Right renal cortex interstitium (tissue), 3 donors: ENCODE measurements around the gene CYBC1. TPM values are rescaled to one million over a fixed set of nuclear protein-coding genes. Genes with fewer than 3 reads are reported as not detected.
A peak's percentile ranks its signal among the peaks of the same experiment; 100 is the strongest.

Source experiments
- DNase-seq, 3 donors: peaks; one replicate each; pipeline ENCODE4 v3.0.0-alpha.2; 2013; ENCODE audit warnings: low read depth in 3 of 3, low spot score in 2 of 3
- polyA plus RNA-seq, 3 donors: library from polyadenylated mRNA; unstranded; fragments of 120-200 nt; gene quantifications; one replicate each; pipeline ENCODE4 v1.2.1, GENCODE V29; 2013; ENCODE audit not compliant: insufficient read length in 3 of 3

CYBC1 gene
- 10 to 100 TPM; 40.6 to 44.6 (median 44.6) TPM for polyA plus RNA-seq

DNA sequence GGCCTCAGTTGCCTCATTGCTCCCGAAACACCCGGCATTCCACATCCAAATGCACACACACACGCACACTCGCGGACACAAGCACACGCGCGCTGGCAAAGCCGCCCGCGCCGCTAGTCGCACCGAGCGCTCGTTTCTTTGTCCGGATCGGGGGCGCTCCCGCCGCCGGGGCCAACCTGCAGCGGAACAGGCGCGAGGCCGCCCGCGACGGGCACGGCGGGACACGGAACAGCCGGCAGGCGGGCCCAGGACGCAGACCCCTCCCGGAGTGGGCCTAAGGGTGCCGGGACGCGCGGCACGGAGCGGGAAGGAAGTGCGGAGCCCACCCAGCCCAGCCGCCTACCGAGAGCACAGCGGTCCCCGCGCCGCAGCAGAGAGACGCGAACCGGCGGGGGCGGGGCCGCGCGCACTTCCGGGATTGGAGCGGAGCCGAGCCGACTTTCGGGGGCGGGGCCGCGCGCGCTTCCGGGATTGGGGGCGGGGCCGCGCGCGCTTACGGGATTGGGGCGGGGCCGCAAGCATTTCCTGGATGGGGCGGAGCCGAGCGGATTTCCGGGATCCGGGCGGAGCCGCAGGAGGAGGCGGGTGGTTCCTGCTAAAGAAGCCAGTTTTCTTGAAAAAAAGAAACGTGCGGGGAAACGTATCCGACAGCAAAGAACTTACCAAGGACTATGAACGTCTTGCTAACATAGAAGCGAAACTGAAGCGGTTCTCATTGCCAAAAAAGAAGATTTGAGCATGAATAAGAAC, at the start of gene CYBC1:
TSS of gene CYBC1 (minus strand) at position 396 of the 750 bp plus-strand sequence. CDS start 1,498 bp downstream, outside the sequence.
- DNase-seq: peak in 2 of 3 donors; percentile 80 to 84

GRCh38 chr17:82497483-82498405, 47.2 kb upstream of the CYBC1 start:
- DNase-seq: peak in 1 of 3 donors; percentile 18

DNA sequence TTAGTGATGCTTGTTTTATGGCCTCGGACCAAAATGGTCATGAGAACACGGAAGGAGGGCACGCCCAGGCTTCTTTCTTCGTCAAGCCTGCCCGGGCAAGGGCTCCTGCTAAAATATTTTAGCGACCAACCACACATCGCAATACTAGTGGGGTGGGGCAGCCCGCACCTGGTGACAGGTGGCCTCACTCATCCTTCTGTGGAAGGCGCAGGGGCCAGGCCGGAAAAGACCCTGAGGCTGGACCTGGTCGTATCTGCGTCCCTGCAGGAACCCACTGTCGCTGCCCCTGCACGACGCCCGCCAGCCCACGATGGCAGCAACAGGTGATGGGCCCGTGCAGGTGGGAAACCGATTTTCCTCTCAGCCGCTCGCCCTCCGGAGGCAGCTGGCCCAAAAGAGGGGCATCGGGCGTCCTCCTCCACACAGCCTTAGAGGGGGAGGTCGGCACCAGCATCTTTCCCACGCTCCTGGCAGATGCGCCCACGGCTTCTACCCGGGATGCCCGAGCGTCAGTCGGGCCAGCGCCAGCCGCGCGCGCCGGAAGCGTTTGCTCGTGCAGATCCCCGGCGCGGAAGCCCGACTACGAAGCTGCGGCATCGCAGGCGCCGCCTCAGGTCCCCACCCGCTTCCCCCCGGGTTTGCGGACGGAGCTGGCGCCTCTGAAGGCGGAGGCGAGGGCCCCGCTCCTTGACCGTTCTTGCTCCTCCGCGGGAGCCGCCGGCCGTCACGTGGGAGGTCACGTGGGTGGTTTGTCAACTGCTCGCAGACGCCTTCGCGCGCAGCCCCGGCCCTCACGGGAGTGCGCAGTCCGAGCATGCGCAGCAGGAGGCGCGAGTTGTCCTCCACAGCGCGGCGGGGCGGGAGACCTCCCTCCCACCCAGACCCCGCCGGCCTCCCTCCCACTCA, 46.2 kb upstream of the CYBC1 start:
- DNase-seq: peak; percentile 72 to 89 (median 83)

DNA sequence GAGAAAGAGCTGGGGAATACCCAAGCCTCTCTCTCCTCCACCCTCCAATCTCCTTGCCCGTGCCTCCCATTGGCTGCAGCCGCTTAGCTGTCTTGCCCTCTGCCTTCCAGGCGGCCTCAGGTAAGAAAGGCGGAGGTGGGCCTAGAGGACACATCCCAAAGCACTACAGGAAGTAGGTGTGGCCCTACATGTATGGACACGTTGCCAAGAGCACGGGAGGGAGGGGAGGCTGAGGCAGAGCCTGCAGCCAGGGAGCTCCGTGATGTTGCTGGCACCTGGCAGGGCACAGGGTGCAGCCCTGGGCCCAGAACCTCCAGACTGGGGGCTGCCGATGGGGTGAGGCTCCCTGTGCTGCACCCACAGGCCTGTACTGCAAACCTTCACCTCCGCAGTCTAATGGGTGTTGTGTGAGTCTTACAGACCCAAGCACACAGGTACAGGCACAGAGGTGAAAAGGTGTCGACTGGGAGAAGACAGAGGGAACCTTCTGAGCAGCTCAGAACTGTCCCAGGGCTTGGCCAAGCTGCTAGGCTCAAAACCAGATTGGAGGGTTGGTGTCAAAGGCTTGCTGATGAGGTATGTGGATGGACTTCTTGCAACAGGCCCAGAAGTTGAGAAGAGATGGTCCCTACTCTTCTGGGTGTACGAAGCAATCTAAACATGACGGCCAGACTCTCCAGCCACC, 45.4 kb upstream of the CYBC1 start:
- DNase-seq: no peak

GRCh38 chr17:82494236-82495055, 43.9 kb upstream of the CYBC1 start:
- DNase-seq: peak; percentile 53 to 86 (median 60)

- no peak for DNase-seq
These were observed 42.8 kb upstream of the CYBC1 start for GRCh38 chr17:82493226-82493781.

GRCh38 chr17:82492643-82493225, 42.2 kb upstream of the CYBC1 start:
- no peak for DNase-seq

DNA sequence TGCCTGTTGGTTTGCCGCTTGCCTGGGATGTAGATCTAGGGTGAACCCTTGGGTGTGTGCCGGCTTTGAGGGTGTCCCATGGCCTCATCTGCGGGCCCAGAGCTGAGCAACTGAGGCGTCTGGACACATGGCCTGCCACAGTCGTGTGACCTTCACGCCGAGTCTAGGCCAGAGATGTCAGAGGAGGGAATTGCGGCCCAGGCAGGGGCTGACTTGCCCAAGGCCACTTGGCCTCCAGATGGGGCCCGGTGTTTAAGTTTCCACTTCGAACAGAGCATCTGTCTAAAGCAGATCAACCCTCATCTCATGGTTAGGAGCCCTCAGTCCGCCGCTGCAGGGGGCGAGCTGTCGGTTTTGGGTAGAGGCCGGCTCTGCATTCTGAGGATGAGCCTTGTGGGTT, 41.0 kb upstream of the CYBC1 start:
- DNase-seq: no peak

DNA sequence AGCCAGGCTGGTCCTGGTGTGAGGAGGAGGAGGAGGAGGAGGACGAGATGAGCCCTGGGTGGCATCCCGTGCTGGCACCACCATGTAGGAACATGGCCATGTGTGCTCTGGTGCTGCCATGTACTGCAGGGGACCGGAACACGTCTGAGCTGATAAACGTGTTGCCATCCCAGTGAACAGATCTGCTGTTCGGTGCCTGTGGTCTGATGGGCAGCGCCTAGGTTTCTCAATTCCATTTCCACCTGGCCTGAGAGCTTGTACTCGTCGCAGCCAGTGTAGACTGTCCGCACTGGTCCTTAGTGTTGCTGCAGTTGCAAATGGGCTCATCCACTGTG, 40.6 kb upstream of the CYBC1 start:
- no peak for DNase-seq

GRCh38 chr17:82490512-82491195, 40.1 kb upstream of the CYBC1 start:
- DNase-seq: no peak

GRCh38 chr17:82489851-82490511, 39.4 kb upstream of the CYBC1 start:
- DNase-seq: no peak

DNA sequence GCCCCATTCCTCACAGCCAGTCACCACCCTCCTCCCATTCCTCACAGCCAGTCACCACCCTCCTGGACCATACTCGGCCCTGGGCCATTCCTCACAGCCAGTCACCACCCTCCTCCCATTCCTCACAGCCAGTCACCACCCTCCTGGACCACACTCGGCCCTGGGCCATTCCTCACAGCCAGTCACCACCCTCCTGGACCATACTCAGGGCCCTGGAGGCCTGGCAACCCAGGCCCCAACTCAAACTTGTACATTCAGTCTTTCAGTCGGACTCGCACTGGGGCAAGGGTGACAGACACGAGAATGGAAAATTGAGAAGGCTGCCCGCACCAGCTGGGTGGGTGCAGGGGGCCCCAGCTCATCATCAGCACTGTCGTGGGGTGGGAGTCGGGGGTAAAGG, 38.6 kb upstream of the CYBC1 start:
- DNase-seq: no peak

GRCh38 chr17:82487910-82488309, 37.4 kb upstream of the CYBC1 start:
- DNase-seq: no peak

- no peak for DNase-seq
These were observed 35.9 kb upstream of the CYBC1 start for GRCh38 chr17:82486231-82487094.

- DNase-seq: no peak
These were observed 33.3 kb upstream of the CYBC1 start for GRCh38 chr17:82483836-82484235.

- DNase-seq: no peak
These were observed 32.7 kb upstream of the CYBC1 start for GRCh38 chr17:82483204-82483660.
